ENCODE data around the gene SFMBT2.
A peak's percentile ranks its signal among the peaks of the same experiment; 100 is the strongest.

The SFMBT2 gene

GRCh38 chr10:7410862-7411670, at the start of gene SFMBT2:
TSS of gene SFMBT2 (minus strand) at chr10:7411034. CDS start at chr10:7381898, 29,136 bp downstream.
- peak within 1 kb of the TSS; percentile 99 for H2AFZ ChIP-seq (ENCODE audit: low read depth)
- peaks cover 7% of the 10 kb centered on the region for H4K20me1 ChIP-seq (ENCODE audit: insufficient read depth)
- H3K36me3 ChIP-seq (ENCODE audit: insufficient read depth): no peaks in the 10 kb centered on the region
- H3K4me2 ChIP-seq: peak within 1 kb of the TSS; percentile 84
- peak within 1 kb of the TSS; percentile 88 for H3K27ac ChIP-seq
- no peak for TF ChIP-seq CTCF (conservative IDR thresholded peaks at IDR 0.05; ENCODE audit: low read depth, low read length)
- peaks cover 18% of the 10 kb centered on the region for H3K4me1 ChIP-seq (ENCODE audit: low read depth, poor library complexity, severe bottlenecking)
- H3K4me3 ChIP-seq (IDR thresholded peaks at IDR 0.05; ENCODE audit: insufficient read depth, low read depth, low read length): no peak within 1 kb of the TSS
- peak within 1 kb of the TSS; percentile 90 for H3K9ac ChIP-seq
- no peaks in the 10 kb centered on the region for H3K27me3 ChIP-seq (ENCODE audit: insufficient read depth, low read depth)
- peaks cover 53% of the 10 kb centered on the region for H3K79me2 ChIP-seq (ENCODE audit: insufficient read depth, low read depth)

GRCh38 chr10:7460006-7460405, 49.2 kb upstream of the SFMBT2 start:
- H3K4me1 ChIP-seq (ENCODE audit: low read depth, poor library complexity, severe bottlenecking): no peaks in the 10 kb centered on the region
- no peak for TF ChIP-seq CTCF (conservative IDR thresholded peaks at IDR 0.05; ENCODE audit: low read depth, low read length)
- H3K27ac ChIP-seq: no peak overlapping the region
- no peaks in the 10 kb centered on the region for H3K36me3 ChIP-seq (ENCODE audit: insufficient read depth)
- no peaks in the 10 kb centered on the region for H3K27me3 ChIP-seq (ENCODE audit: insufficient read depth, low read depth)
- no peak overlapping the region for H3K4me2 ChIP-seq
- H3K79me2 ChIP-seq (ENCODE audit: insufficient read depth, low read depth): no peaks in the 10 kb centered on the region
- no peak overlapping the region for H2AFZ ChIP-seq (ENCODE audit: low read depth)
- H4K20me1 ChIP-seq (ENCODE audit: insufficient read depth): no peaks in the 10 kb centered on the region
- no peak overlapping the region for H3K4me3 ChIP-seq (IDR thresholded peaks at IDR 0.05; ENCODE audit: insufficient read depth, low read depth, low read length)
- no peak overlapping the region for H3K9ac ChIP-seq

GRCh38 chr10:7458556-7458955, 47.7 kb upstream of the SFMBT2 start:
- Histone ChIP-seq H3K27me3 (ENCODE audit: insufficient read depth, low read depth) (no peaks in the 10 kb centered on the region), H2AFZ (ENCODE audit: low read depth) (no peak overlapping the region), H4K20me1 (ENCODE audit: insufficient read depth) (no peaks in the 10 kb centered on the region), H3K4me1 (ENCODE audit: low read depth, poor library complexity, severe bottlenecking) (no peaks in the 10 kb centered on the region), H3K27ac (no peak overlapping the region), H3K4me2 (no peak overlapping the region), H3K36me3 (ENCODE audit: insufficient read depth) (no peaks in the 10 kb centered on the region), H3K79me2 (ENCODE audit: insufficient read depth, low read depth) (no peaks in the 10 kb centered on the region), H3K4me3 (IDR thresholded peaks at IDR 0.05; ENCODE audit: insufficient read depth, low read depth, low read length) (no peak overlapping the region), H3K9ac (no peak overlapping the region)
- TF ChIP-seq CTCF (conservative IDR thresholded peaks at IDR 0.05; ENCODE audit: low read depth, low read length): no peak

- no peaks in the 10 kb centered on the region for H3K36me3 ChIP-seq (ENCODE audit: insufficient read depth)
- no peak overlapping the region for H2AFZ ChIP-seq (ENCODE audit: low read depth)
- no peaks in the 10 kb centered on the region for H3K79me2 ChIP-seq (ENCODE audit: insufficient read depth, low read depth)
- H3K4me3 ChIP-seq (IDR thresholded peaks at IDR 0.05; ENCODE audit: insufficient read depth, low read depth, low read length): no peak overlapping the region
- no peak overlapping the region for H3K4me2 ChIP-seq
- no peaks in the 10 kb centered on the region for H3K27me3 ChIP-seq (ENCODE audit: insufficient read depth, low read depth)
- H3K27ac ChIP-seq: no peak overlapping the region
- H4K20me1 ChIP-seq (ENCODE audit: insufficient read depth): no peaks in the 10 kb centered on the region
- no peak for TF ChIP-seq CTCF (conservative IDR thresholded peaks at IDR 0.05; ENCODE audit: low read depth, low read length)
- no peaks in the 10 kb centered on the region for H3K4me1 ChIP-seq (ENCODE audit: low read depth, poor library complexity, severe bottlenecking)
- H3K9ac ChIP-seq: no peak overlapping the region
Observed at GRCh38 chr10:7457478-7458316, 46.9 kb upstream of the SFMBT2 start.

All from KMS-11 (cell line).